ENCODE data around the gene TLR9. TPM values are rescaled to one million over a fixed set of nuclear protein-coding genes. Genes with fewer than 3 reads are reported as not detected.

Gene TLR9
- total RNA-seq, 4 donors from 2014 or later = 0.14 to 1.5 TPM; not detected in 2

DNA sequence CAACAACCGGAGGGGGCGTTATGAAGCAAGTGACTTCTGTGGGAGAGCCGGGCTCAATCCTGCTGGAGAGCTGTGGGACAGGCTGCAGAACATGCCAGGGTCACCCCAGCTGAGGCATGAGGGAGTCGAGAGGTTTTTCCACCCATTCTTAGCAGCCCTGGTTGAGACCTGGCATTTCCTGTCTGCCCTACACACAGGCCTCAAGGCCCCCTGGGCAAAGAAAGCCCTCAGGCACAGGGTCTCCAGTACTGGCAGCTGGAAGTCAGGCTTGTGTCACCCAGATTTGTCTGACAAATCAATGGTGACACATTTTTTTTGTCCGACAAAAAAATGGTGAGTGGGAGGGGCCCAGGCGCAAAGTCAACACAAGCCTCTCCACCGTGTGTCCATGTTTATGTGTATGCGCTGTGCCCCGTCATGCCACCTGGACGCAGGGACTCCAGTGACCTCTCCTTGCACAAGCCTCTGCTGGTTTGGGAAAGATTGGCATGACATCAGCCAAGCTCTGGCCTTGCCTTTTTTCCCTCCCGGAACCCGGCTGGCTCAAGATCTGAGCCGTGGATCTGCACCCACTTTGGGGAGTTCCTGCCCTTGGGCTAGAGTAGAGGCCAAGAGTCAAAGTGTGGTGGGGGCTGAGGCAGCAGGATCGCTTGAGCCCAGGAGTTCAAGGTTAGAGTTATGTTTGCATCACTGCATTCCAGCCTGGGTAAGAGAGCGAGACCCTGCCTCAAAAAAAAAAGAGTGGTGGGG, 48.3 kb downstream of the TLR9 start:
- H3K9me3 ChIP-seq = no peaks in the 10 kb centered on the region
- no peak overlapping the region for H3K27ac ChIP-seq
- no peaks in the 10 kb centered on the region for H3K27me3 ChIP-seq
- H3K4me1 ChIP-seq = no peaks in the 10 kb centered on the region
- no peak overlapping the region for H3K4me3 ChIP-seq
- H3K36me3 ChIP-seq = no peaks in the 10 kb centered on the region
- no peak for DNase-seq
- TF ChIP-seq POLR2A (IDR thresholded peaks at IDR 0.05) (no peak), CTCF (IDR thresholded peaks at IDR 0.05) (no peak)
- intact Hi-C loops (cut with DNase I; ENCODE audit: low total_unique reads) = no loop called here

DNA sequence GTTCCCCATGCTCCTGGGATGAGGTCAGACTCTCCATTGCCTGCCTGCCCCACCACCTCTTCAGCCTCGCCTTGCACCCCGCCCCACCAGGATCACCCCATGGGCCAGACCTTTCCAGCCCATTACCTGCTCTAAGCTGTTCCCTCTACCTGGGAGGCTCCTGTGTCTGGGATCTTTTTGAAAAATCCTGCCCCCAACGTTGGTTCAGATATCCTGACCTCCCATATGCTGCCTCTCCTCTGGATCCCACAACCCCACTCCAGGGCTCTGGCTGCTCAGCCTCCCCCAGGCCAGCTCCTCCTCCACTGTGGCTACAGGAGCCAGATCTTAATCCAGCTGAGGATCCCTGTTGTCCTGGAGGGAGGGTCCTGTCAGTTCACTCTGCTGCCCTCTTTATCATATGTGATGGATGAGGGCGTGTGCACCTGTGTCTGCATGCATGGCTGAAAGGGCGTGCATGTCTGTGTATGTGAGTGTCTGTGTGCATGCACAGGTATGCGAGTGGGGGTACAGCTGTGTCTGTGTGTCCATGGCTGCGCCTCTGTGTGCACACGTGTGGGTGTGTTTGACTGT, 49.2 kb downstream of the TLR9 start:
- no peak for DNase-seq
- H3K27ac ChIP-seq = no peak overlapping the region
- H3K9me3 ChIP-seq = no peaks in the 10 kb centered on the region
- H3K27me3 ChIP-seq = no peaks in the 10 kb centered on the region
- H3K4me3 ChIP-seq = no peak overlapping the region
- H3K4me1 ChIP-seq = no peaks in the 10 kb centered on the region
- TF ChIP-seq CTCF (IDR thresholded peaks at IDR 0.05) = no peak
- no peaks in the 10 kb centered on the region for H3K36me3 ChIP-seq
- intact Hi-C loops (cut with DNase I; ENCODE audit: low total_unique reads) = no loop called here

DNA sequence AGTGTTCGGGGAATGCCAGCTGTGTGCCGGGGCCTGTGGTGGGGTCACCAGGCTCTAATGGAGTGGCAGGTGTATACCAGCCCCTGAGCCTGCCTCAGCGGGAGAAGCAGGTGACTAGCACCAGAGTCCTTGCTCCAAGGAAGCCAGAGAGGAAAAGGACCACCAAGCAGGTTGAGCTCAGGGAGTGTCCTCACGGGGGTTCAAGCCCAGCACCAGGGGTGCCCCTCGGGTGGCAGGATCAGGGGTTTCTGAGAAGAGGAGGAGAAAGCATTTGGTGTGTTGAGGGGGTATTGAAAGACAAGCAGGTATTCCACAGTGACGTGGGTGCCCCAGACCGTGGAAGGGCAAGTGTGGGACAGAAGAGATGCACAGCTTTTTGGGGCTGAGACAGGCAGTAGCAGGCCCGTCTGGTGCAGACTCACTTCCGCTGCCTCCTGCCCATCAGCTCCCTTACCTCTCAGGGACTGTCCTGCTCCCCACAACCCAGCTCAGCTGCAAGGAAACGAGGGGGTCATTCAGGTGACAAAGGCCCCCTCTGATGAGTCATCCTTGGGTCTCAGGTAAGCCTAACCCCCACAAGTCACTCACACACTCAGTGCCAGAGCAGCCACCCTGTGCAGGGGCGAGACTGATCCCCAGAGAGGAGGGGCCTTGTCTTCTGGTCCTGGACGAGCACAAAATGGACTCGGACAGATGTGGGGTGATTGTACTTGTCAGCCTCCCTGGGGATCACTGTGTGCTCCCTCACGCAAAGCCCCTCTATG, 49.8 kb downstream of the TLR9 start:
- TF ChIP-seq POLR2A (IDR thresholded peaks at IDR 0.05) (no peak), CTCF (IDR thresholded peaks at IDR 0.05) (no peak)
- H3K36me3 ChIP-seq = no peaks in the 10 kb centered on the region
- no peak overlapping the region for H3K4me3 ChIP-seq
- no peaks in the 10 kb centered on the region for H3K4me1 ChIP-seq
- no peaks in the 10 kb centered on the region for H3K9me3 ChIP-seq
- no peaks in the 10 kb centered on the region for H3K27me3 ChIP-seq
- intact Hi-C loops (cut with DNase I; ENCODE audit: low total_unique reads) = no loop called here
- no peak overlapping the region for H3K27ac ChIP-seq
- no peak for DNase-seq

- Histone ChIP-seq H3K27ac (no peak overlapping the region), H3K9me3 (no peaks in the 10 kb centered on the region), H3K27me3 (no peaks in the 10 kb centered on the region), H3K36me3 (no peaks in the 10 kb centered on the region), H3K4me1 (no peaks in the 10 kb centered on the region), H3K4me3 (no peak overlapping the region)
- intact Hi-C loops (cut with DNase I; ENCODE audit: low total_unique reads) = no loop called here
- DNase-seq = no peak
- TF ChIP-seq CTCF (IDR thresholded peaks at IDR 0.05) (no peak), POLR2A (IDR thresholded peaks at IDR 0.05) (no peak)
Observed at GRCh38 chr3:52174896-52175295, 50.5 kb downstream of the TLR9 start.

GRCh38 chr3:52173101-52173500, 52.3 kb downstream of the TLR9 start:
- no peak for DNase-seq
- no peak for TF ChIP-seq POLR2A (IDR thresholded peaks at IDR 0.05)
- no peak for TF ChIP-seq CTCF (IDR thresholded peaks at IDR 0.05)
- Histone ChIP-seq H3K36me3 (no peaks in the 10 kb centered on the region), H3K9me3 (no peaks in the 10 kb centered on the region), H3K27me3 (no peaks in the 10 kb centered on the region), H3K4me3 (no peak overlapping the region), H3K4me1 (no peaks in the 10 kb centered on the region), H3K27ac (no peak overlapping the region)
- intact Hi-C loops (cut with DNase I; ENCODE audit: low total_unique reads) = no loop called here

All from uterus (tissue), 4 donors.